ENCODE data around the gene DENND2A.
"Not testable (repeated sequence)": the region's sequence is repeated elsewhere in the genome, so short reads cannot be mapped to it uniquely, and the experiment has no call there.

The DENND2A gene

GRCh38 chr7:140646931-140647647 is 6.5 kb upstream of the DENND2A start:
- DNase-seq: no peak

- no peak for DNase-seq
These were observed 4.7 kb upstream of the DENND2A start for GRCh38 chr7:140645166-140645900.

GRCh38 chr7:140644761-140645160 is 4.1 kb upstream of the DENND2A start:
- DNase-seq: not testable (repeated sequence)

GRCh38 chr7:140643416-140643815 is 2.8 kb upstream of the DENND2A start:
- DNase-seq: no peak

- DNase-seq: no peak
These were observed 1.0 kb upstream of the DENND2A start for GRCh38 chr7:140641524-140642195.

- DNase-seq: peak; percentile 89
These were observed 464 bp downstream of the DENND2A start for GRCh38 chr7:140640060-140640637.

GRCh38 chr7:140639366-140640053 is 1.1 kb downstream of the DENND2A start:
- DNase-seq: no peak

- DNase-seq: no peak
These were observed 2.3 kb downstream of the DENND2A start for GRCh38 chr7:140638173-140638791.

- no peak for DNase-seq
These were observed 3.2 kb downstream of the DENND2A start for GRCh38 chr7:140637400-140637799.

GRCh38 chr7:140635816-140636215 is 4.8 kb downstream of the DENND2A start:
- no peak for DNase-seq

- DNase-seq: no peak
These were observed 5.3 kb downstream of the DENND2A start for GRCh38 chr7:140635345-140635744.

GRCh38 chr7:140631602-140632001 is 9.0 kb downstream of the DENND2A start:
- DNase-seq: no peak

- no peak for DNase-seq
These were observed 9.6 kb downstream of the DENND2A start for GRCh38 chr7:140631021-140631420.

- DNase-seq: peak; percentile 62
These were observed 14.4 kb downstream of the DENND2A start for GRCh38 chr7:140625908-140626868.

GRCh38 chr7:140625192-140625558 is 15.4 kb downstream of the DENND2A start:
- not testable (repeated sequence) for DNase-seq

- no peak for DNase-seq
These were observed 16.0 kb downstream of the DENND2A start for GRCh38 chr7:140624392-140625191.

GRCh38 chr7:140623980-140624379 is 16.6 kb downstream of the DENND2A start:
- DNase-seq: no peak

GRCh38 chr7:140621401-140622021 is 19.1 kb downstream of the DENND2A start:
- DNase-seq: no peak

GRCh38 chr7:140619915-140620510 is 20.6 kb downstream of the DENND2A start:
- DNase-seq: not testable (repeated sequence)
